ENCODE data around the gene CACNA1G. TPM values are rescaled to one million over a fixed set of nuclear protein-coding genes. Genes with fewer than 3 reads are reported as not detected.

CACNA1G gene
- polyA plus RNA-seq, 1 donor from 2014 or later, result 10.9 TPM

DNA sequence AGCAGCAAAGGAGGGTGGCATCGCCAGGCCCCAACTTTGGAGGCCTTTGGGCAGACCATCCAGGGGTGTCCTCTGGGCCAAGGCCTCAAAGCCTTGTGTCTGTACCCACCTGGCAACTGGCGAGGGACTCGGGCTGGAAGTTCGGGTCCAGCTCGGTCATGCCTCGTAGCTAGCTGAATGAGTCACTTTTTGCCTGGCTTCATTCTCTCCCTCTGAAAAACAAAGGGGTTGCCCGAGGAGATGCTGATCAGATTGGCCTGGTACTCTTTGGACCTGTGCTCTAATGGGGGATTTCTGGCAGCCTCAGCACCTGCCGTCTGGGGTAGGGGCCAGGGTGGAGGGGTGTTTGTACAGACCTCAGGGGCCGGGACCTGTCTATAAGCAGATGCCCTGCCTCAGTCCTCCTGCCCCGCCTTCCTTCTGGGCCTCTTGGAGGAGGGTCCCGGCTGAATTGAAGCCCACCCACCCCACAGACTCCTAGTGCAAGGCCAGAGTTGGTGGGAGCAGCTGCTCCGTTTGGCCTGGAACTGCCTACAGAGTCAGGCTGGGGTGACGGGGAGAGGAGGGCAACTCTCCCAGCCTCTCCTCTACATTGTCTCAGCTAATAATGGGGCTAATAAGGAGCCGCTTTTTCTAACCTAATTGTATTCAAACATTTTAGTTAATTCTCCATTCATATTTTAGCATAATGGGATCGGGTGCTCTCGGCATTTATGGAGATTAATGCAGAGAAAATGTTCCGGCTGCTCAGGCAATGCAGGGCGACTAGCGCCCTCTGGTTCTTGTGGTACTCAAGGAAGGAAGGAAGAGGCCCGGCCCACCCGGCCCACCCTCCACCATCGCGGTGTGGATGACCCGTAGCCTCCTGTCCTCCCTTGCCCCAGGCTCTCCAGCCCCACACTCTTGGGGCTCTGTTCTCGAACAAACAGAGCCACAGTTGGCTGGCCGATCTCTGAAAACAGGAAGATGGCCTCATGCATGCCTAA, 52.8 kb downstream of the CACNA1G start:
- Histone ChIP-seq H3F3A (ENCODE audit: insufficient read depth, low read length, poor library complexity, severe bottlenecking) (no peaks in the 10 kb centered on the region), H3K79me2 (replicated peaks; ENCODE audit: insufficient read depth, low read length) (no peaks in the 10 kb centered on the region), H3K9me3 (ENCODE audit: low read length) (no peaks in the 10 kb centered on the region), H4K20me1 (ENCODE audit: insufficient read depth) (no peaks in the 10 kb centered on the region), H2AFZ (ENCODE audit: low read depth, low read length) (no peak overlapping the region), H3K4me3 (ENCODE audit: low read length) (no peak overlapping the region), H3K9me2 (ENCODE audit: insufficient read depth, low read length) (no peaks in the 10 kb centered on the region), H3K9ac (ENCODE audit: low read length) (no peak overlapping the region), H3K36me3 (ENCODE audit: insufficient read depth, low read length) (no peaks in the 10 kb centered on the region), H3K27ac (ENCODE audit: low read length) (no peak overlapping the region), H3K27me3 (ENCODE audit: insufficient read depth, low read depth, low read length) (no peaks in the 10 kb centered on the region), H3K4me2 (ENCODE audit: low read length) (no peak overlapping the region)
- TF ChIP-seq SMC3 (conservative IDR thresholded peaks at IDR 0.05; ENCODE audit: poor library complexity) (no peak), POLR2AphosphoS5 (IDR thresholded peaks at IDR 0.05) (no peak), MXI1 (conservative IDR thresholded peaks at IDR 0.05; ENCODE audit: poor library complexity, severe bottlenecking) (no peak), CTCF (IDR thresholded peaks at IDR 0.05; ENCODE audit: poor library complexity, severe bottlenecking) (no peak), RAD21 (conservative IDR thresholded peaks at IDR 0.05) (no peak)
- TF ChIP-seq, protein P1, sequence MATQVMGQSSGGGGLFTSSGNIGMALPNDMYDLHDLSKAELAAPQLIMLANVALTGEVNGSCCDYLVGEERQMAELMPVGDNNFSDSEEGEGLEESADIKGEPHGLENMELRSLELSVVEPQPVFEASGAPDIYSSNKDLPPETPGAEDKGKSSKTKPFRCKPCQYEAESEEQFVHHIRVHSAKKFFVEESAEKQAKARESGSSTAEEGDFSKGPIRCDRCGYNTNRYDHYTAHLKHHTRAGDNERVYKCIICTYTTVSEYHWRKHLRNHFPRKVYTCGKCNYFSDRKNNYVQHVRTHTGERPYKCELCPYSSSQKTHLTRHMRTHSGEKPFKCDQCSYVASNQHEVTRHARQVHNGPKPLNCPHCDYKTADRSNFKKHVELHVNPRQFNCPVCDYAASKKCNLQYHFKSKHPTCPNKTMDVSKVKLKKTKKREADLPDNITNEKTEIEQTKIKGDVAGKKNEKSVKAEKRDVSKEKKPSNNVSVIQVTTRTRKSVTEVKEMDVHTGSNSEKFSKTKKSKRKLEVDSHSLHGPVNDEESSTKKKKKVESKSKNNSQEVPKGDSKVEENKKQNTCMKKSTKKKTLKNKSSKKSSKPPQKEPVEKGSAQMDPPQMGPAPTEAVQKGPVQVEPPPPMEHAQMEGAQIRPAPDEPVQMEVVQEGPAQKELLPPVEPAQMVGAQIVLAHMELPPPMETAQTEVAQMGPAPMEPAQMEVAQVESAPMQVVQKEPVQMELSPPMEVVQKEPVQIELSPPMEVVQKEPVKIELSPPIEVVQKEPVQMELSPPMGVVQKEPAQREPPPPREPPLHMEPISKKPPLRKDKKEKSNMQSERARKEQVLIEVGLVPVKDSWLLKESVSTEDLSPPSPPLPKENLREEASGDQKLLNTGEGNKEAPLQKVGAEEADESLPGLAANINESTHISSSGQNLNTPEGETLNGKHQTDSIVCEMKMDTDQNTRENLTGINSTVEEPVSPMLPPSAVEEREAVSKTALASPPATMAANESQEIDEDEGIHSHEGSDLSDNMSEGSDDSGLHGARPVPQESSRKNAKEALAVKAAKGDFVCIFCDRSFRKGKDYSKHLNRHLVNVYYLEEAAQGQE (IDR thresholded peaks at IDR 0.05; ENCODE audit: borderline replicate concordance), result no peak

DNA sequence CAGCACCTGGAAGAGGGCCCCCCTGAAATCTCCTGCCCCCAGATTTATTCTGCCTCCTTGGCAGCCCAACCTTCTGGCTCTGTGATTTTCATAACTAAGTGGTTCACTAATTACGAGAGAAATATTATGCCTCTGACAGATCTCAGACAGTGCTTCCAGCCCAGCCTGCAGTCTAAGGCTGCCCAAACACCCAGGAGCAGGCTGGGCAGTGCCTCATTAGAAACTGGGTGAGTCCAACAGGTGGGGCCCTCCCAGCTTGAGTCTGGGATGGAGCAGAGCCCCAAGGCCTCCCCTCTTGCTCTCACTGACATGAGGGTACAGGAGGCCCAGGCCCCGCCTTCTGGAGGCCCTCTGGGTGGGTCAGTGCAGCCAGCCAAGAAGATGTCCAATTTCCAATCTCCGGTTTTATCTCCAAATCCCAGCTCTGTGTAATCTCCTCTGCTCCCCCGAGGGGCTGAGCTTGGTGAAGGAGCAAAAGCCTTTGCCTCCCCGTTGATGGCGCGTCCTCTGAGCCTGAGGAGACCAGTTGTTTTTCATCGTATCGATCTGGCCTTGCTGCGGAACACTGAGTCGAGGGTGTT, 54.0 kb downstream of the CACNA1G start:
- TF ChIP-seq EZH2 (IDR thresholded peaks at IDR 0.05; ENCODE audit: borderline replicate concordance, insufficient read depth, low read length, poor library complexity, severe bottlenecking), result no peak
- no peak for TF ChIP-seq EP300 (conservative IDR thresholded peaks at IDR 0.05; ENCODE audit: poor library complexity, severe bottlenecking)
- TF ChIP-seq, protein P1 (IDR thresholded peaks at IDR 0.05; ENCODE audit: borderline replicate concordance), result no peak
- TF ChIP-seq TAF1 (IDR thresholded peaks at IDR 0.05; ENCODE audit: low read depth), result no peak
- no peak for TF ChIP-seq RAD21 (conservative IDR thresholded peaks at IDR 0.05)
- TF ChIP-seq MXI1 (conservative IDR thresholded peaks at IDR 0.05; ENCODE audit: poor library complexity, severe bottlenecking), result no peak
- no peak for TF ChIP-seq POLR2AphosphoS5 (IDR thresholded peaks at IDR 0.05)
- no peak for TF ChIP-seq SMC3 (conservative IDR thresholded peaks at IDR 0.05; ENCODE audit: poor library complexity)
- TF ChIP-seq CTCF (IDR thresholded peaks at IDR 0.05; ENCODE audit: poor library complexity, severe bottlenecking), result no peak
- Histone ChIP-seq H4K20me1 (ENCODE audit: insufficient read depth) (no peaks in the 10 kb centered on the region), H3F3A (ENCODE audit: insufficient read depth, low read length, poor library complexity, severe bottlenecking) (no peaks in the 10 kb centered on the region), H3K27me3 (ENCODE audit: insufficient read depth, low read depth, low read length) (no peaks in the 10 kb centered on the region), H2AFZ (ENCODE audit: low read depth, low read length) (no peak overlapping the region), H3K4me2 (ENCODE audit: low read length) (no peak overlapping the region), H3K9me3 (ENCODE audit: low read length) (no peaks in the 10 kb centered on the region), H3K27ac (ENCODE audit: low read length) (no peak overlapping the region), H3K79me2 (replicated peaks; ENCODE audit: insufficient read depth, low read length) (no peaks in the 10 kb centered on the region), H3K4me3 (ENCODE audit: low read length) (no peak overlapping the region), H3K9ac (ENCODE audit: low read length) (no peak overlapping the region), H3K36me3 (ENCODE audit: insufficient read depth, low read length) (no peaks in the 10 kb centered on the region), H3K9me2 (ENCODE audit: insufficient read depth, low read length) (no peaks in the 10 kb centered on the region)

All from neural cell (in vitro differentiated cells).